ENCODE data around the gene GPC5. TPM values are rescaled to one million over a fixed set of nuclear protein-coding genes. Genes with fewer than 3 reads are reported as not detected.
"Not testable (repeated sequence)": the region's sequence is repeated elsewhere in the genome, so short reads cannot be mapped to it uniquely, and the experiment has no call there.

The GPC5 gene
- total RNA-seq, 1 experiment from 2014 or later, result not detected

GRCh38 chr13:91368676-91369440, 29.6 kb upstream of the GPC5 start:
- DNase-seq (ENCODE audit: low read depth), result peak; percentile 35

DNA sequence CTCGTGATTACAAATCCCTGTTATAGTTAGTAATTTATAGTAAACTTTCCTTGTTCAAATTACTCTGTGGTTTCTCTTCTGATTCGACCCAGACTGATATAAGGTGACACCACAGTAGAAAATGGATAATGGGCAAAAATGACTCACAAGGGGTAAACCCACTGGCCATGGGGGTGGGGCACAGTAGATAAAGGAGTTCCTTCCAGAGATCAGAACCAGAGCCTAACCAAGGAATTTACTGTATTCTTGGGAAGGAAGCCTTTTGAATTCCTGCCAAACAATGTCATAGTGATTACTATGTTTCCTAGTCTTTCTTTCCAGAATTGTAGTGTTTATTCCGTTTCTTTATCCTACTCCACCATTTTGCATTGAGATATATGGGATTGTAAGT, 29.0 kb upstream of the GPC5 start:
- peak; percentile 62 for DNase-seq (ENCODE audit: low read depth)

- no peak for DNase-seq (ENCODE audit: low read depth)
These were observed 27.9 kb upstream of the GPC5 start for GRCh38 chr13:91370501-91370900.

DNA sequence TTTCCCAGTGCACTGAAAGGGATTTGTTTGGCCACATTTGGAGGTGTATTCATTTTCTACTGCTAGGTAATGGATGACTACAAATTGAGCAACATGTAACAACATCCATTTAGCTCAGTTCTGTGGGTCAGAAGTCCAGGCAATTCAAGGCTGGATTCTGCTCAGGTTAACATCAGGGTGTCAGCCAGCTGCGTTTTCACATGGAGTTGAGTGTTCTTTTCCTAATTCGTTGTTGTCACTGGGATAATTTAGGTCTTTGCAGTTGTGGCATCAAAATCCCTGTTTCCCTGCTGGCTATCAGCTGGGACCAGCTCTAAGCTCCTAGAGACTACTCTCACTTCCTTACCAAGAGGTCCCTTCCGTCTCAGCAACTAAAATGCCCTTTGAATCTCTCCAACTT, 25.5 kb upstream of the GPC5 start:
- DNase-seq (ENCODE audit: low read depth), result no peak

GRCh38 chr13:91375116-91375729, 23.2 kb upstream of the GPC5 start:
- peak; percentile 11 for DNase-seq (ENCODE audit: low read depth)

DNA sequence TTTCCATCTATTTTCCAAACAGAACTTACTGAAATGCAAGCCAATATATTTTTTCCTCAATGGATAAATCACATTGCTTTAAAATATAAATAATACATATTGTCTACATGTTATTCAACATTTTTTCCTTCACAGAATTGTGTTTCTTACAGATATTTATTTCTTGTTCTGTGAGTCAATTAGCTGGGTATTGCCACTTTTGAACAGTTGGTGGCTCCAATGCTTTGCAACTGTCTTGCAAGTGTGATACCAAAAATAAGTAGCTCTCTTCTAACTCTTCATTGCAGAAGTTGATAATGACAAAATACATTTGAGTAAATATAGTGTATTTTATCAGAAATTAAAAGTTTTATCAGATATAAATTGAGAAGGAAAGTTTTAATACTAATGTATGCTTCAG, 17.1 kb upstream of the GPC5 start:
- peak; percentile 5 for DNase-seq (ENCODE audit: low read depth)

DNA sequence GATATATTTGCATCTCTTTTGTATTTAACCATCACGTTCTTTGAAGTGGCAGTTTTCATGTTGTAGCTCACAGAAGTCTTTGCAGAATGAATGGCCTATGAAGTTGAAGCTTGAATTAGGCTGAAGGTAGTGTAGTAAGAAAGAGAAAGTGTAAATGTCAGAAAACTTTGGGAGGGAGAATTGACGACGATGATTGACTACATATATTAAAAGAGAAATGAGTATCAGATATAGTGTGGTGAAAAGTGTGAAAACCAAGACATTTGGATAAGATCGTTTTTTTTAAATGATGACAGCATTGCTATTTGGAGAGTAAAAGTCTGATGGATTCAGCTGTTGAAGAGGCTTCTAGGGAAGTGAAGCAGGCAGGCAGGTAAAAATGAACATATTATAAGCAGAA, 14.6 kb upstream of the GPC5 start:
- DNase-seq (ENCODE audit: low read depth), result no peak

DNA sequence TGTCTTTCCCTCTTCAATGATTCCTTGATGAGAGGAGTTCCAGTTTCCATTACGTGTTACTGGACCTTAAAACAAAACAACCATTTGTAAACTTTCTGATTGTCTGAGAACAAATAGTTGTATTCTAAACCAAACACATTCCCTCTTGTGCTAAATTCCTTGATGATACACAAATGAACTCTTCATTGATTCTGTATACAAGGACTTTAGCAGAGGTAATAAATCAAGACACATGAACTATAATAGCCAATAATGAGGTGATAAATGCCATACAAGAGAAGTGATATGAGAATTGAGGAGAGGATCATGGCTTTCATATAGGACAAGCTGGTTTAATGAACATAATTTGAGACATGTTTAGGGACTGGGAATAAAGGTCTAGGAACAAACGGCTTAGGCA, 13.5 kb upstream of the GPC5 start:
- no peak for DNase-seq (ENCODE audit: low read depth)

DNA sequence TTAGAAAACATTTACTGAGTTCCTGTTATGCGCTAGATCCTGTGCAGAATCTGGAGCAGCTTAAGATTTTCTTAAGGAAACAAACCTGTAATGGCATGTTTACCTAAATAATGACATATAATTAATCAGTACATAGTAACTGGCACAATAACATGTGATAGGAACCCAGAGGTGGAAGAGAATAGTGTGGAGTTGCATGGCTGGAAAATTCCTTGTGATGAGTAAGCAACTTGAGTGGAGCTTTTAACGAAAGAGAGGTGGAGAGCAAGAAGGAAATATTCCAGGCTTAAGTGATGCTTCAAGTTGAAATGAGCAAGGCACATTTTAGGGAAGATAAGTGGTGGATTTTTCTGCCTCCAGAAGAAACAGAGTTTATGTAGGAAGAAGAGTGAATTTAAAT, 9.2 kb upstream of the GPC5 start:
- DNase-seq (ENCODE audit: low read depth), result no peak

GRCh38 chr13:91397595-91397994, 826 bp upstream of the GPC5 start:
- no peak for DNase-seq (ENCODE audit: low read depth)

DNA sequence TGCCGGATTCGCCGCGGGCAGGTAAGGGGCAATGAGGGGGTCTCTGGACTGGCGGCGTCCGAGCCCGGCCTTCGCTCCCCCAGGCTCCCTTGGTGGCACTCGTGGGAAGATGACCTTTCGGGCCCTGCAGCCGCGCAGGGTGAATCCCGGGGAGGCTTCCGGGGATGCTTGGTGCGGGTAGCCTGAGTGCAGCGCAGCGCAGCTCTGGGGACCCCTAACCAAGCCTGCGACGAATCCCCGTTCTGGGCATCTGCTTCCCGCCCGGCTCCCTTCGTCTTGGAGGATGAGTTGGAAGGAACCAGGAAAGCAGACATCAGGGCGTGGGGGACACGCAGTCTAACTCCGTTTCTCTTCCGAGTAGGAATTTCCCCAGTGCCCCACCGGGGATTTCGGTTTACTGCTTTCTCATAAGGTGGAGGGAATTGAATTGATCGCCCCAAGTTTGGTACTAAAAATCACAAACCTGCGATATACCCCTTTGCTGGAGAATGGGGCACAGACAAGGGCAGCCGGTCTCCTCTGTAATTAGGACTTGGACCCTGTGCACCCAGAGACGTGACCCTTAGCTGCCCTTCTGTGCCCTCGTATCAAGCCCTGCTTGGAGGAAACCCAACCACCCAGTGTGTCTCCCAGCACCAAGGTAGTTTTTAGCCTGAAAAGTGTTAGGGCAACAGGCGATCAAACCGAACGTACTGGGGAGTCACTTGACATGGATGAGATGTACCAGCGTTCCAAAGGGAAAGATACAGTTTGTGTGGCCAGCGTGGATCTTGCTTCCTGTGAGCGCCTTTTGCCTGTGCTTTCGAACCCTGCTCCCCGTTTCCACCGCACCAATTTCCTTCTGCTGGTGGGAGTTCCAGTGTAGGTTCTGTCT, 1.0 kb downstream of the GPC5 start:
- no peak for DNase-seq (ENCODE audit: low read depth)

GRCh38 chr13:91400063-91400399, 1.6 kb downstream of the GPC5 start:
- no peak for DNase-seq (ENCODE audit: low read depth)

GRCh38 chr13:91400671-91401070, 2.2 kb downstream of the GPC5 start:
- no peak for DNase-seq (ENCODE audit: low read depth)

- no peak for DNase-seq (ENCODE audit: low read depth)
These were observed 3.5 kb downstream of the GPC5 start for GRCh38 chr13:91401920-91402319.

GRCh38 chr13:91405240-91405639, 6.8 kb downstream of the GPC5 start:
- DNase-seq (ENCODE audit: low read depth), result no peak

GRCh38 chr13:91406619-91407018, 8.2 kb downstream of the GPC5 start:
- peak; percentile 46 for DNase-seq (ENCODE audit: low read depth)

DNA sequence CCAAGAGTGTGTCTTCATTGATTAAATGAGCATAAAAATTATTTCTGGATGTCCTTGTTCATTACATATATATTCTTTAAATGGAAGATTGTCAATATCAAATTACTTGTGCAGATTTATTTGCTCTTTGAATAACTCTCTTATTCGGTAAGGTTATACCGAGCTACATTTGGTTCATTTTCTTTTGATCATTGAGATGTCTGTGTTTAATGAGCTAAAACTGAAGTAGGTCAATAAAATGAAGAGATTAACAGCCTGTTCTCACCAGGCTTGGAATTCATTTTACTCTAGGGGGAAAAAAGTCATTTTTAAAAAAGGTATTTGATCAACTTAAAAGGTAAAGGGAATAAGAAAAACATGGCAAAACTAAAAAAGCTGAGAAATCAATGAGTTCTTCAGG, 10.6 kb downstream of the GPC5 start:
- DNase-seq (ENCODE audit: low read depth), result no peak

DNA sequence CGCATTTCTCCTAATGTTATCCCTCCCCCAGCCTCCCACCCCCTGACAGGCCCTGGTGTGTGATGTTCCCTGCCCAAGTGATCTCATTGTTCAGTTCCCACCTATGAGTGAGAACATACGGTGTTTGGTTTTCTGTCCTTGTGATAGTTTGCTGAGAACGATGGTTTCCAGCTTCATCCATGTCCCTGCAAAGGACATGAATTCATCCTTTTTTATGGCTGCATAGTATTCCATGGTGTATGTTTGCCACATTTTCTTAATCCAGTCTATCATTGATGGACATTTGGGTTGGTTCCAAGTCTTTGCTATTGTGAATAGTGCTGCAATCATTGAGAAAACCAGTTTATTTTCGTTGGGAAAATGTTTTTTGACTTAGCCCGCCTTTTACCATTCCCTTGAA, 18.2 kb downstream of the GPC5 start:
- DNase-seq (ENCODE audit: low read depth), result not testable (repeated sequence)

DNA sequence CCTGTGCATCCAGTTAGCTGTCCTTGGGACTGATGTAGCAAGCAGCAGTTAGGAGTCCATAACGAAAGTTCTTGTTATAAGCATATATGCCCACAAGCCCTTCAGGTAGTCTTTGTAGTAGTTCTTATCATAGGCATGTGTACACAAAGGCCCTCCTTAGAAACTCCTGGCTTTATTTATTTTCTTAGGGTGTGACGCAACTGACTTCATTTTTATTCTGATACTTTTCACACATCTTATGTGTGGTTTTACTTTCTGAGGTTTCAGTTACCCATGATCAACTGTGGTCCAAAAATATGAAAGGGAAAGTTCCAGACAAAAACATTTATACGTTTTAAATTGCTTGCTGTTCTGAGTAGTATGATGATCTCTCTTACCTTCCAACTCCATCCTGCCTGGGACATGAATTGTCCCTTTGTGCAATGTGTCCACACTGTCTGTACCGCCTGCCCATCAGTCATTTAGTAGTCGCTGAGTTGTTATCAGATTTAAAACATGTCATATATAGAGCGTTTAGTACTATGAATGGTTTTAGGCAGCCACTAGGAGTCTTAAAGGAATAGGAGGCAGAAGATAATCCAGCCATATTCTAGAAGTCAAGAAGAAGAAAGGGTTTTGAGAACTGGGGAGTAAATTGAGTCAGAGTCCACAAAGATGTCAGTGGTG, 19.4 kb downstream of the GPC5 start:
- DNase-seq (ENCODE audit: low read depth), result no peak

GRCh38 chr13:91426913-91427312, 28.5 kb downstream of the GPC5 start:
- no peak for DNase-seq (ENCODE audit: low read depth)

GRCh38 chr13:91438674-91439073, 40.3 kb downstream of the GPC5 start:
- DNase-seq (ENCODE audit: low read depth), result not testable (repeated sequence)

DNA sequence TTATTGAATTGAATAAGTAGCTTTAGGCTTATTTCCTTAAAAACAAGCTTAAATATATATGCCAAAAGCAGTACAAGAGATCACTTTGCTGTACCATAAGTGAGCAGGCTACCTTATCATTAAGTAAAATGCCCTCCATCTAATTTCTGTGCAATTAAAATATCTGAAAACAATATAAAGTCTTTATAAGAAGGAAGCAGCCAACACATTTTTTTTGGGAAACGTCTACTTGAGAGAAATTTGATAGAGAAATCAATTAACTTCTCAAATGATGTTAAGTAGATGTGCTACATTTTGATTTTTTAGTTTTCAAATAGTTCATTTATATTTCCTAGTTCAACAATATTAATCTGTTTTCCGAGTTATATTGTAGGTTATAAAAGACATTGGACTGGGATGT, 52.5 kb downstream of the GPC5 start:
- DNase-seq (ENCODE audit: low read depth), result no peak
